Natural killer cell treated with Interleukin-12 subunit alpha and Interleukin-12 subunit beta and Interleukin-15 and Interleukin-18, amount 100 ng/mL, for 72 hours (primary cell): ENCODE measurements around the gene NCOA7. TPM values are rescaled to one million over a fixed set of nuclear protein-coding genes. Genes with fewer than 3 reads are reported as not detected.
"Not testable (repeated sequence)": the region's sequence is repeated elsewhere in the genome, so short reads cannot be mapped to it uniquely, and the experiment has no call there.

Experiments used
- ATAC-seq, 2 donors: fragments of 150-1000 bp; cut with Tn5 transposase in 1 of 2; sonication (Bioruptor Pico), chemical (Tn5 transposase) in 1 of 2; 2 replicates each; pipeline ENCODE4 v1.10.0; 2021
- DNase-seq: peaks from one replicate; pipeline ENCODE4 v3.0.0; 2022; ENCODE audit warnings: low spot score
- H3K27ac Mint-ChIP-seq, 2 donors: 1 replicate in 1 of 2; 2 replicates in 1 of 2; pipeline ENCODE4 v1.8.0; 2022; ENCODE audit warnings: mixed read lengths in 2 of 2, mild to moderate bottlenecking in 1 of 2, moderate library complexity in 1 of 2
- H3K27me3 Mint-ChIP-seq, 2 donors: 1 replicate in 1 of 2; 2 replicates in 1 of 2; pipeline ENCODE4 v1.8.0; 2022; ENCODE audit warnings: mixed read lengths in 2 of 2
- H3K36me3 Mint-ChIP-seq: one replicate; pipeline ENCODE4 v1.8.0; 2022; ENCODE audit warnings: mixed read lengths
- H3K4me1 Mint-ChIP-seq, 2 donors: 1 replicate in 1 of 2; 2 replicates in 1 of 2; pipeline ENCODE4 v1.8.0; 2022; ENCODE audit warnings: low read depth in 2 of 2, mixed read lengths in 2 of 2, mild to moderate bottlenecking in 1 of 2
- H3K4me3 Mint-ChIP-seq: one replicate; pipeline ENCODE4 v1.8.0; 2022; ENCODE audit warnings: mixed read lengths
- H3K9me3 Mint-ChIP-seq: 2 replicates; pipeline ENCODE4 v1.8.0; 2022; ENCODE audit warnings: mixed read lengths
- total RNA-seq, 2 donors: library from RNA; stranded (reverse); gene quantifications; one replicate each; pipeline ENCODE4 v1.2.3, GENCODE V29; 2022

Gene NCOA7
- total RNA-seq, 2 donors from 2014 or later: 41.4 to 63.9 TPM

GRCh38 chr6:125931733-125932450, 141.1 kb downstream of the NCOA7 start:
- Mint-ChIP-seq H3K4me1 (peaks cover 16 to 18% of the 10 kb centered on the region in 2 donors), H3K4me3 (peak overlapping the region; percentile 66), H3K36me3 (peaks cover 29% of the 10 kb centered on the region), H3K9me3 (no peaks in the 10 kb centered on the region), H3K27ac (peak overlapping the region; percentile 83 to 94), H3K27me3 (no peaks in the 10 kb centered on the region)
- DNase-seq (no peak), ATAC-seq (peak; percentile 82 to 92)

GRCh38 chr6:125932451-125932795, 141.7 kb downstream of the NCOA7 start:
- Mint-ChIP-seq H3K4me3 (peak overlapping the region; percentile 66), H3K27ac (peak overlapping the region; percentile 83 to 94), H3K4me1 (peaks cover 16 to 18% of the 10 kb centered on the region in 2 donors), H3K36me3 (peaks cover 28% of the 10 kb centered on the region), H3K9me3 (no peaks in the 10 kb centered on the region), H3K27me3 (no peaks in the 10 kb centered on the region)
- ATAC-seq (peak in 1 of 2 donors; percentile 43), DNase-seq (no peak)

DNA sequence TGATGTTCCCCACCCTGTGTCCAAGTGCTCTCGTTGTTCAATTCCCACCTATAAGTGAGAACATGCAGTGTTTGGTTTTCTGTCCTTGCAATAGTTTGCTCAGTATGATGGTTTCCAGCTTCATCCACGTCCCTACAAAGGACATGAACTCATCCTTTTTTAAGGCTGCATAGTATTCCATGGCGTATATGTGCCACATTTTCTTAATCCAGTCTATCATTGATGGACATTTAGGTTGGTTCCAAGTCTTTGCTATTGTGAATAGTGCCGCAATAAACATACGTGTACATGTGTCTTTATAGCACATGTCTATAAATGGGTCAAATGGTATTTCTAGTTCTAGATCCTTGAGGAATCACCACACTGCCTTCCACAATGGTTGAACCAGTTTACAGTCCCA, 144.8 kb downstream of the NCOA7 start:
- not testable (repeated sequence) for ATAC-seq, H3K9me3 Mint-ChIP-seq, H3K4me3 Mint-ChIP-seq, H3K27ac Mint-ChIP-seq, DNase-seq
- H3K4me1 Mint-ChIP-seq: peaks cover 18 to 26% of the 10 kb centered on the region in 2 donors
- peaks cover 13% of the 10 kb centered on the region for H3K36me3 Mint-ChIP-seq
- H3K27me3 Mint-ChIP-seq: peaks cover 6 to 11% of the 10 kb centered on the region in 2 donors

DNA sequence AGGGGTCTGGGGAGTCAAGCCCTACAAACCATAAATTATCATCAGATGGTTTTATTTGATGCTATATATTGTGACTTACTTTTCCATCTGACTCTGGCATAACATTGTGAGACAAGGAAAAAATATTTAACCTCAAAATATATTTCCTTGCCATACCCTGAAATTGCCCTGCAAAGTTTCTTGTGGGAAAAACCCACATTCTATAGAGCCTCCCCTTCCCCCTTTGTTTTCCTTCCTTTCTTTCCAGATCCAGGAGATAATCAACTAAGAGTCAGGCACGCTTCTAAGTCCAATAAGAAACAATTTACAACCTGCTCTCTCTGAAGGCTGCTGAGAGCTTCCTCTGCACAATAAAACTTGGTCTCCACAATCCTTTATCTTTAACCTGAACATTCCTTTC, 148.3 kb downstream of the NCOA7 start:
- H3K4me3 Mint-ChIP-seq: peak overlapping the region; percentile 46
- no peaks in the 10 kb centered on the region for H3K9me3 Mint-ChIP-seq
- H3K27me3 Mint-ChIP-seq: peaks cover 15 to 23% of the 10 kb centered on the region in 2 donors
- DNase-seq (no peak), ATAC-seq (no peak)
- peak overlapping the region; percentile 4 to 51 for H3K27ac Mint-ChIP-seq
- no peaks in the 10 kb centered on the region for H3K36me3 Mint-ChIP-seq
- peaks cover 4 to 16% of the 10 kb centered on the region in 2 donors for H3K4me1 Mint-ChIP-seq

DNA sequence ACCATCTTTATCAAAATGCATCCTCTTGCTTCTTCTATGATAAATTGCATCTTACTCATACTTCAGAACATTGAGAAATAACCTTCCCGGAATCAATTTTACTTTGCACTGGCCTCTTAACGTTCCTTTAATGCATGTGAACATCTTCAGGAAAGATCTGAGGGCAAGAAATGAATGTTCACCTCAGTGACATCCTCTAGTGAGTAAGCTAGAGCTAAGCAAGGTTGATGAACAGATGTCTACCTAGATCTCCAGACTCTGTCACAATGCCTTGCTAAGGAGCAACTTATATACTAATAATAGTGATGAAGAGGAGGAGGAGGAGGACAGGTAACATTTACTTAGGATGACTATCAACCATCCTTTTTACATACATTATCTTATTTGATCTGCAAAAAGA, 149.0 kb downstream of the NCOA7 start:
- Mint-ChIP-seq H3K4me1 (peaks cover 4 to 16% of the 10 kb centered on the region in 2 donors), H3K4me3 (peak overlapping the region; percentile 46), H3K27me3 (peaks cover 15 to 23% of the 10 kb centered on the region in 2 donors), H3K36me3 (no peaks in the 10 kb centered on the region), H3K9me3 (no peaks in the 10 kb centered on the region), H3K27ac (peak overlapping the region; percentile 4 to 51)
- no peak for DNase-seq
- peak in 1 of 2 donors; percentile 88 for ATAC-seq

DNA sequence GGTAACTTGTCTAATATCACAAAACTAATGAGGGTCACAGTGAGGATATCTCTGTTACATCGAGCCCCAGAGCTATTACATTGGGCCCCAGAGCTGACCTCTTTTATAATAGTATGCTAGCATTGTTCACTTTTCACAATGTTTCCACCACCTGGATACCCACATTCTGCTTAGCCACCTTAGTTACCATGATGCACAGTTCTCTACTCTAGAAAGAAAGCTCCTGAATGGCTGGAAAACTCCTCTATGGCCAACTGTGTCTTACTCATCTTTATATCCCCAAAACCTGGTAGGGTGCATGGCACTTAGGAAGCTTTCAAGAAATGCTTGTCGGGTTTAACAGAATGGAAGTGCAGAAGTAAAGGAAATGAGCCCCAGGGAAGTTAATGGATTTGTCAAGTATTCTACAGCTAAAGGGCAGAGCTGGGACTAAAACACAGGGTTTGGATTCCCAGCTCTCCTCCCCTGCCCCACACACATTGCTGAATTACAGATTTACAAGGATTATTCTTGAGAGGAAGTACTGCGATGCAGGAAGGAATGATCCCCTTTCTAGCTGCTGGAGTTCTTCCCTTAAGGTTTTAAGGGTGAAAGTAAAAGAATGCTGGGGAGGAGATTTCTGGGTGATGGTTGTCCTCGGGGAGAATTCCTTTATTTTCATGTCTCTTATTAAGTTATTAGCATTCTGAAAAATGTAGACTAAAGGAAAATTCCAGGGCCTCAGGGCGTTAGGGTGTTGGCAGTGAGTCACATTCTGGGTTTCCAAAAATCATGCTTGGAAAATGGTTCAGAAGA, 149.7 kb downstream of the NCOA7 start:
- Mint-ChIP-seq H3K9me3 (no peaks in the 10 kb centered on the region), H3K4me3 (no peak overlapping the region), H3K27me3 (peaks cover 16 to 23% of the 10 kb centered on the region in 2 donors), H3K36me3 (no peaks in the 10 kb centered on the region), H3K27ac (no peak overlapping the region), H3K4me1 (peaks cover 4 to 16% of the 10 kb centered on the region in 2 donors)
- DNase-seq: no peak
- no peak for ATAC-seq

- Mint-ChIP-seq H3K27ac (peak overlapping the region in 1 of 2 donors; percentile 9), H3K9me3 (no peaks in the 10 kb centered on the region), H3K4me3 (no peak overlapping the region), H3K36me3 (no peaks in the 10 kb centered on the region), H3K4me1 (peaks cover 4 to 16% of the 10 kb centered on the region in 2 donors), H3K27me3 (peaks cover 24 to 28% of the 10 kb centered on the region in 2 donors)
- ATAC-seq (no peak), DNase-seq (no peak)
Observed at GRCh38 chr6:125942672-125943527, 152.1 kb downstream of the NCOA7 start.

- H3K36me3 Mint-ChIP-seq: no peaks in the 10 kb centered on the region
- ATAC-seq (no peak), DNase-seq (no peak)
- no peak overlapping the region for H3K4me3 Mint-ChIP-seq
- H3K27ac Mint-ChIP-seq: no peak overlapping the region
- no peaks in the 10 kb centered on the region for H3K9me3 Mint-ChIP-seq
- peaks cover 4 to 16% of the 10 kb centered on the region in 2 donors for H3K4me1 Mint-ChIP-seq
- H3K27me3 Mint-ChIP-seq: peaks cover 29 to 32% of the 10 kb centered on the region in 2 donors
Observed at GRCh38 chr6:125943528-125944433, 153.0 kb downstream of the NCOA7 start.

DNA sequence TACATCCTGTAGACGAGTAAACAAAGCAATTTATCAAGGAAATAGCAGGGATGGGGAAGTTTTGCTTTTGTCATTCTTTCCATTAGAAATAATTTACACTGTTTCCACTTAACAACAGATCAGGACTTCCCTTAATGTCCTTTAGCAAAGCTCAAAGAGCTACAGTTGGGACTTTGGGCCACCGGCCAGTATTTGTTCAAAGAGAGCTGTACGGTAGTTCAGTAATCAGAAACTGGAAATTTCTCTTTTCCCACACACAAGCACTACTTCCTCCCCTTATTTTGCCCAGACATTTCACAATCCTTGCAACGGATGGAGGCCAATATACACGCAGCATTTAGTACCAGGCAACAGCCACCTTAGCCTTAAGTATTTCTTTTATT, 153.7 kb downstream of the NCOA7 start:
- ATAC-seq: no peak
- H3K4me1 Mint-ChIP-seq: peaks cover 4 to 11% of the 10 kb centered on the region in 2 donors
- no peak overlapping the region for H3K27ac Mint-ChIP-seq
- no peaks in the 10 kb centered on the region for H3K36me3 Mint-ChIP-seq
- no peaks in the 10 kb centered on the region for H3K9me3 Mint-ChIP-seq
- DNase-seq: no peak
- no peak overlapping the region for H3K4me3 Mint-ChIP-seq
- H3K27me3 Mint-ChIP-seq: peaks cover 28% of the 10 kb centered on the region in 2 donors

DNA sequence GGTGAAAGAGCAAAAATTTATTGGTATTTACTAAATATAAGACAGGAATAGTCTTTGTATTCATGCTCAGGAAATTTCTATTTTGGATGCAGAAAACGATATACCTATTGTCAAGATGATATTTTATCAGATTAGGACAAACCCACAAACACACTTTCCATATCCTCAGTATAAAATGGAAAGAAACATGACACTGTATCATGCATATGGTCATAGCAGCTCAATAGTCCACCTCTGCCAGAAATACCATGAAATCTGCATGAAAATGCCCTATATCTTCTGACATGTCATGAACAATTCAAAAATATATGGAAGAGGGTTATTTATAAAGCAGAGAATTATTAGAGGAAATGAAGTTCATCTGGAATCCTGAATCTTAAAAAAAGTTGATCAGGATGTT, 154.1 kb downstream of the NCOA7 start:
- ATAC-seq (no peak), DNase-seq (no peak)
- H3K27ac Mint-ChIP-seq: no peak overlapping the region
- peaks cover 26% of the 10 kb centered on the region in 2 donors for H3K27me3 Mint-ChIP-seq
- H3K4me1 Mint-ChIP-seq: peaks cover 4 to 6% of the 10 kb centered on the region in 2 donors
- H3K36me3 Mint-ChIP-seq: no peaks in the 10 kb centered on the region
- H3K4me3 Mint-ChIP-seq: no peak overlapping the region
- no peaks in the 10 kb centered on the region for H3K9me3 Mint-ChIP-seq

- no peak for DNase-seq
- H3K4me1 Mint-ChIP-seq: peaks cover 4 to 6% of the 10 kb centered on the region in 2 donors
- H3K9me3 Mint-ChIP-seq: no peaks in the 10 kb centered on the region
- no peaks in the 10 kb centered on the region for H3K36me3 Mint-ChIP-seq
- H3K27ac Mint-ChIP-seq: no peak overlapping the region
- no peak for ATAC-seq
- H3K4me3 Mint-ChIP-seq: no peak overlapping the region
- peaks cover 23 to 26% of the 10 kb centered on the region in 2 donors for H3K27me3 Mint-ChIP-seq
Observed at GRCh38 chr6:125945378-125946141, 154.8 kb downstream of the NCOA7 start.

DNA sequence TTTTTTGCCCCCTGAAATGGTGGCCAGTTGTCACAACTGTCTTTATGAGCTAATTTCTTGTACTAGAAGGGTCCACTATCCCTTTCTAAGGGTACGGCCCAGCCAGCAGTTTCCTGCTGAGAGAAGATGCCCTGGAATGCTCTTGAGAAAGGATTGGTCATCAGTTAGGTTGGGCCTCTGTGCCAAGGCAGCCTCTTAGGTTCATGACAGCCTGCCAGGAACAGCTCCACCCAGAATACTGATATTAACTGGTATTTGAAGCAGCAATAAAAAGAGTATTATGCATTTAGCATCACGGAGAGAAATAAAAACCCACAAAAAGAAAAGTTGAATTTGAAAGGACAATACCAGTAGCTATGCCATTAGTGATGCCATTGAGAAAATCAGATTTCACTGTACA, 156.9 kb downstream of the NCOA7 start:
- no peaks in the 10 kb centered on the region for H3K9me3 Mint-ChIP-seq
- H3K4me1 Mint-ChIP-seq: peaks cover 3% of the 10 kb centered on the region in 2 donors
- H3K36me3 Mint-ChIP-seq: no peaks in the 10 kb centered on the region
- DNase-seq: no peak
- peaks cover 29 to 34% of the 10 kb centered on the region in 2 donors for H3K27me3 Mint-ChIP-seq
- no peak overlapping the region for H3K27ac Mint-ChIP-seq
- no peak overlapping the region for H3K4me3 Mint-ChIP-seq
- no peak for ATAC-seq
